H9 (cell line): ENCODE measurements around the gene CCNL1. TPM values are rescaled to one million over a fixed set of nuclear protein-coding genes. Genes with fewer than 3 reads are reported as not detected.

Experiments
- DNase-seq: peaks from one replicate; pipeline ENCODE4 v3.0.0-alpha.2; 2017
- H2AFZ ChIP-seq: one replicate; pipeline ENCODE4 v1.6.1; 2013; ENCODE audit warnings: mild to moderate bottlenecking, low read length, control low read depth, moderate library complexity
- H2AK5ac ChIP-seq: 2 replicates; pipeline ENCODE4 v1.6.1; 2013; ENCODE audit warnings: low read length, control low read depth, mixed read lengths; ENCODE audit not compliant: insufficient read length
- H2BK120ac ChIP-seq: one replicate; pipeline ENCODE4 v1.6.1; 2013; ENCODE audit warnings: low read depth, mild to moderate bottlenecking, low read length, control low read depth, inconsistent platforms; ENCODE audit not compliant: poor library complexity, severe bottlenecking
- H2BK12ac ChIP-seq: 2 replicates; pipeline ENCODE4 v1.6.1; 2013; ENCODE audit warnings: low read length, control low read depth, mixed read lengths, low read depth; ENCODE audit not compliant: insufficient read length
- H2BK15ac ChIP-seq: 2 replicates; pipeline ENCODE4 v1.6.1; 2013; ENCODE audit warnings: low read depth, low read length, control low read depth
- H2BK20ac ChIP-seq: one replicate; pipeline ENCODE4 v1.6.1; 2013; ENCODE audit warnings: low read depth, mild to moderate bottlenecking, low read length, control low read depth, inconsistent platforms; ENCODE audit not compliant: poor library complexity, severe bottlenecking
- H2BK5ac ChIP-seq: 2 replicates; pipeline ENCODE4 v1.6.1; 2013; ENCODE audit warnings: low read length, control low read depth, mixed read lengths; ENCODE audit not compliant: insufficient read length
- H3K14ac ChIP-seq: 2 replicates; pipeline ENCODE4 v1.6.1; 2013; ENCODE audit warnings: low read length, control low read depth; ENCODE audit not compliant: insufficient read depth
- H3K18ac ChIP-seq: 2 replicates; pipeline ENCODE4 v1.6.1; 2013; ENCODE audit warnings: low read depth, mild to moderate bottlenecking, mixed read lengths, low read length, control low read depth; ENCODE audit not compliant: insufficient read length
- H3K23ac ChIP-seq: 2 replicates; pipeline ENCODE4 v1.6.1; 2013; ENCODE audit warnings: low read length, control low read depth, mixed read lengths, low read depth; ENCODE audit not compliant: insufficient read length
- H3K23me2 ChIP-seq: 2 replicates; pipeline ENCODE4 v1.6.1; 2013; ENCODE audit warnings: low read depth, mild to moderate bottlenecking, mixed read lengths, low read length, control low read depth; ENCODE audit not compliant: insufficient read length, poor library complexity, severe bottlenecking
- H3K27ac ChIP-seq: 2 replicates; pipeline ENCODE4 v1.5.1; 2013; ENCODE audit warnings: low read length, control low read depth, mixed read lengths, low read depth; ENCODE audit not compliant: insufficient read length
- H3K27me3 ChIP-seq: 2 replicates; pipeline ENCODE4 v1.6.1; 2013; ENCODE audit warnings: low read length, control low read depth, inconsistent platforms; ENCODE audit not compliant: insufficient read depth
- H3K4ac ChIP-seq: 2 replicates; pipeline ENCODE4 v1.6.1; 2013; ENCODE audit warnings: low read depth, mild to moderate bottlenecking, control low read depth, inconsistent platforms, low read length, moderate library complexity
- H3K4me1 ChIP-seq: 2 replicates; pipeline ENCODE4 v1.6.1; 2013; ENCODE audit warnings: low read length, control low read depth, inconsistent platforms; ENCODE audit not compliant: insufficient read depth
- H3K4me2 ChIP-seq: 2 replicates; pipeline ENCODE4 v1.6.1; 2013; ENCODE audit warnings: low read length, control low read depth, mixed read lengths; ENCODE audit not compliant: insufficient read length, insufficient read depth
- H3K56ac ChIP-seq: 2 replicates; pipeline ENCODE4 v1.6.1; 2013; ENCODE audit warnings: low read depth, mild to moderate bottlenecking, mixed read lengths, low read length, control low read depth; ENCODE audit not compliant: insufficient read length
- H3K79me1 ChIP-seq: 2 replicates; pipeline ENCODE4 v1.6.1; 2013; ENCODE audit warnings: low read depth, mild to moderate bottlenecking, moderate library complexity, low read length, control low read depth, inconsistent platforms; ENCODE audit not compliant: insufficient read depth, poor library complexity, severe bottlenecking
- H3K79me2 ChIP-seq: 2 replicates; pipeline ENCODE4 v1.6.1; 2013; ENCODE audit warnings: low read length, control low read depth, inconsistent platforms; ENCODE audit not compliant: insufficient read depth
- H3K9ac ChIP-seq: 2 replicates; pipeline ENCODE4 v1.6.1; 2013; ENCODE audit warnings: low read length, control low read depth, mixed read lengths; ENCODE audit not compliant: insufficient read length; ENCODE audit errors: extremely low read depth
- H3K9me3 ChIP-seq: one replicate; pipeline ENCODE4 v1.6.1; 2013; ENCODE audit warnings: low read depth, low read length, inconsistent platforms; ENCODE audit not compliant: control insufficient read depth
- H3T11ph ChIP-seq: one replicate; pipeline ENCODE4 v1.6.1; 2013; ENCODE audit warnings: mild to moderate bottlenecking, low read length, control low read depth, inconsistent platforms
- H4K20me1 ChIP-seq: one replicate; pipeline ENCODE4 v1.6.1; 2013; ENCODE audit not compliant: control insufficient read depth, insufficient read length, insufficient read depth
- H4K5ac ChIP-seq: 2 replicates; pipeline ENCODE4 v1.6.1; 2013; ENCODE audit warnings: low read depth, mild to moderate bottlenecking, mixed read lengths, low read length, control low read depth; ENCODE audit not compliant: insufficient read length
- H4K8ac ChIP-seq: replicated peaks from 2 replicates; pipeline ENCODE4 v1.6.1; 2013; ENCODE audit warnings: low read length, control low read depth, mixed read lengths, low read depth; ENCODE audit not compliant: insufficient read length
- H4K91ac ChIP-seq: 2 replicates; pipeline ENCODE4 v1.6.1; 2013; ENCODE audit warnings: low read depth, mild to moderate bottlenecking, moderate library complexity, mixed read lengths, low read length, control low read depth; ENCODE audit not compliant: insufficient read length
- H3K27ac Mint-ChIP-seq, 3 experiments: 2 replicates in 2 of 3; 3 replicates in 1 of 3; pipeline ENCODE4 v1.8.0; 2020 to 2021; ENCODE audit warnings: mixed read lengths in 3 of 3, mild to moderate bottlenecking in 1 of 3, moderate library complexity in 1 of 3
- H3K27me3 Mint-ChIP-seq: 2 replicates; pipeline ENCODE4 v1.8.0; 2021; ENCODE audit warnings: low read depth, mild to moderate bottlenecking, moderate library complexity, mixed read lengths
- H3K36me3 Mint-ChIP-seq, 3 experiments: 2 replicates in 2 of 3; 3 replicates in 1 of 3; pipeline ENCODE4 v1.8.0; 2020 to 2021; ENCODE audit warnings: low read depth in 3 of 3, mixed read lengths in 3 of 3; ENCODE audit not compliant: insufficient read depth in 1 of 3
- H3K4me1 Mint-ChIP-seq, 2 experiments: 2 replicates each; pipeline ENCODE4 v1.8.0; 2020; ENCODE audit warnings: mixed read lengths in 2 of 2
- H3K4me3 Mint-ChIP-seq, 2 experiments: 2 replicates in 1 of 2; 3 replicates in 1 of 2; pipeline ENCODE4 v1.8.0; 2020 to 2021; ENCODE audit warnings: mild to moderate bottlenecking in 2 of 2, mixed read lengths in 2 of 2, moderate library complexity in 1 of 2
- H3K9me3 Mint-ChIP-seq, 2 experiments: 2 replicates in 1 of 2; 3 replicates in 1 of 2; pipeline ENCODE4 v1.8.0; 2020; ENCODE audit warnings: mild to moderate bottlenecking in 2 of 2, mixed read lengths in 2 of 2, moderate library complexity in 1 of 2
- CTCF ChIP-seq: fragments of 200-600 bp; sonication (generic); conservative IDR thresholded peaks from 3 replicates; pipeline ENCODE4 v1.8.0; 2021; ENCODE audit warnings: antibody characterized with exemption, mild to moderate bottlenecking
- WGBS: extraction: QIAGEN DNeasy Blood & Tissue Kit; methylation state at CpG from one replicate; pipeline ENCODE4 v1.1.7; 2013; ENCODE audit warnings: missing lambda C conversion rate, low lambda C conversion rate, mixed read lengths; ENCODE audit not compliant: insufficient read length; ENCODE audit errors: extremely low coverage; 5-methylcytosine and 5-hydroxymethylcytosine counted together
- total RNA-seq: library from RNA; stranded (reverse); gene quantifications from 2 replicates; pipeline ENCODE4 v1.2.1, GENCODE V29; 2021

Gene CCNL1
- total RNA-seq, 1 experiment from 2014 or later: 103 TPM

DNA sequence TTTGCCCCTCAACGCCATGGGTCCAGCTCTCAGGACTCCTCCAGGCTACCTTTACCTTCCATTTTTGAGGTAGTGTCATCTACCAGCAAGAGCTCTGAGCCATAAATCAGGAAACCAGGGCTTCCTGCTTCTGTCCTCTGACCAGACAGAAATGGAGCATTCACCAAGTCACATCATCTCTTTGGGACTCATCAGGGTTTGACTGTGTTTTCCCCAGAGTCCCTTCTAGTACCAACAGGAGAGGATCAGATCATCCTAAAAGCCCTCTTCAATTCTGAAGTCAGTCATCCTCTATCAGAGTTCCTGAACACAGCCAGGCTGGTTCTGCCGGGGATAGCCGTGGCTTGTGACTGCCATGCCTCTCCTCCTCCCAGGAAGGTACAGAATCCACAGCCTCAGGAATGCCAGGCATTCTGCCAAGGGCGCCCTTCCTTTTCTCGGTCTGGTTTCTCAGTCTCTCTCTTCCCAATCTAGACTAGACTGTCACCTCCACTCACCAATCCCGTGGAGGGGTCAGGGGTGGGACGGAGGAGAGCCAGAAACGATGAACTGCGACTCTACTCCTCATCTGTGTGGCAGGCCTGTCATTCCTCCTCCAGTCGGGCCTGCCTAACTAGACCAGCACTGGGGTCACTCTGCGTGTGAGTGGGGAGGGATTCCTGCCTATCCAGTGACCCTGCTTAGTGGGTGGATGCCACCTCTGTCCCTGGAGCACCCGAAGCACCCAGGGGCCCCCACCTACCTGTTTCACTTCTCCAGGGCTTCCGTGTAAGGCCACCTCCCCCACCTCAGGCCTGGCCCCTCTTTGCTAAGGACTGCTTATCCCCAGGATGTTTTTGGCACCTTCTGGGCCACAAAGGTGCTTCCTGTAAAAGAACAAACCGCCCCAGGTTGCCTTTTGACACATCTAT is 30.9 kb downstream of the CCNL1 start:
- H3K79me1 ChIP-seq: no peaks in the 10 kb centered on the region
- H3K4ac ChIP-seq: no peak overlapping the region
- H3K9ac ChIP-seq: no peak overlapping the region
- no peaks in the 10 kb centered on the region for H3K23me2 ChIP-seq
- Mint-ChIP-seq H3K27me3 (peaks cover 7% of the 10 kb centered on the region), H3K4me3 (no peak overlapping the region; a peak in 1 of 5 replicates), H3K9me3 (no peaks in the 10 kb centered on the region), H3K36me3 (no peaks in the 10 kb centered on the region), H3K27ac (peak overlapping the region in 1 of 3 experiments; percentile 45; a peak in 1 of 7 replicates), H3K4me1 (peaks cover 27 to 32% of the 10 kb centered on the region in 2 experiments)
- H2BK12ac ChIP-seq: no peak overlapping the region
- peaks cover 2% of the 10 kb centered on the region; the same call in 1 of the 2 replicates for H3K4me1 ChIP-seq
- H3K27me3 ChIP-seq: no peaks in the 10 kb centered on the region
- no peak for TF ChIP-seq CTCF
- H3K56ac ChIP-seq: no peak overlapping the region
- no peak overlapping the region for H4K5ac ChIP-seq
- no peak overlapping the region for H3K14ac ChIP-seq
- H3K9me3 ChIP-seq: no peaks in the 10 kb centered on the region
- H2BK120ac ChIP-seq: no peak overlapping the region
- H2AK5ac ChIP-seq: no peak overlapping the region
- H3K18ac ChIP-seq: peak overlapping the region; percentile 1
- H3K4me2 ChIP-seq: no peak overlapping the region
- H2BK20ac ChIP-seq: no peak overlapping the region
- no peak overlapping the region for H3K23ac ChIP-seq
- no peak overlapping the region for H2BK5ac ChIP-seq
- H2BK15ac ChIP-seq: no peak overlapping the region
- no peak overlapping the region for H3T11ph ChIP-seq
- WGBS: no CpG with 5 or more reads among the region's 14 CpGs
- no peaks in the 10 kb centered on the region for H4K20me1 ChIP-seq
- H4K91ac ChIP-seq: no peak overlapping the region
- DNase-seq: no peak
- H3K79me2 ChIP-seq: no peaks in the 10 kb centered on the region
- H2AFZ ChIP-seq: no peak overlapping the region
- H4K8ac ChIP-seq: no peak overlapping the region
- no peak overlapping the region for H3K27ac ChIP-seq
